Activated CD8-positive, alpha-beta memory T cell treated with anti-CD3 and anti-CD28 coated beads, Interleukin-2, amount 10 ng/mL, durations not matched to agents 7 days and 5 days (primary cell): ENCODE data around the gene ATG2A. TPM values are rescaled to one million over a fixed set of nuclear protein-coding genes. Genes with fewer than 3 reads are reported as not detected.

Source experiments
- ATAC-seq: fragments of 150-1000 bp; cut with Tn5 transposase; one replicate; pipeline ENCODE4 v1.10.0; 2021; ENCODE audit warnings: moderate library complexity
- CTCF ChIA-PET: fragments of 350-600 bp; sonication (Branson Sonifier 250); formaldehyde crosslinking; loops from one replicate; lab custom pipeline; 2021; ENCODE audit warnings: antibody characterized with exemption; lab: Charles Lee
- DNase-seq: peaks from one replicate; pipeline ENCODE4 v3.0.0-alpha.2; 2020
- H3K27ac Mint-ChIP-seq: one replicate; pipeline ENCODE4 v1.8.0; 2021; ENCODE audit warnings: mild to moderate bottlenecking, mixed read lengths
- H3K27me3 Mint-ChIP-seq: one replicate; pipeline ENCODE4 v1.8.0; 2021; ENCODE audit warnings: mixed read lengths
- H3K36me3 Mint-ChIP-seq: one replicate; pipeline ENCODE4 v1.8.0; 2021; ENCODE audit warnings: mild to moderate bottlenecking, mixed read lengths
- H3K4me1 Mint-ChIP-seq: one replicate; pipeline ENCODE4 v1.8.0; 2021; ENCODE audit warnings: mixed read lengths
- H3K4me3 Mint-ChIP-seq: one replicate; pipeline ENCODE4 v1.8.0; 2021; ENCODE audit warnings: mild to moderate bottlenecking, moderate library complexity, mixed read lengths
- H3K9me3 Mint-ChIP-seq: one replicate; pipeline ENCODE4 v1.8.0; 2022; ENCODE audit warnings: low read depth, mixed read lengths
- total RNA-seq, 2 experiments: library from RNA; stranded (reverse); gene quantifications; one replicate each; pipeline ENCODE4 v1.2.3, GENCODE V29; 2021

Gene ATG2A
- total RNA-seq, 2 experiments from 2014 or later, result 27.3 to 27.9 TPM

DNA sequence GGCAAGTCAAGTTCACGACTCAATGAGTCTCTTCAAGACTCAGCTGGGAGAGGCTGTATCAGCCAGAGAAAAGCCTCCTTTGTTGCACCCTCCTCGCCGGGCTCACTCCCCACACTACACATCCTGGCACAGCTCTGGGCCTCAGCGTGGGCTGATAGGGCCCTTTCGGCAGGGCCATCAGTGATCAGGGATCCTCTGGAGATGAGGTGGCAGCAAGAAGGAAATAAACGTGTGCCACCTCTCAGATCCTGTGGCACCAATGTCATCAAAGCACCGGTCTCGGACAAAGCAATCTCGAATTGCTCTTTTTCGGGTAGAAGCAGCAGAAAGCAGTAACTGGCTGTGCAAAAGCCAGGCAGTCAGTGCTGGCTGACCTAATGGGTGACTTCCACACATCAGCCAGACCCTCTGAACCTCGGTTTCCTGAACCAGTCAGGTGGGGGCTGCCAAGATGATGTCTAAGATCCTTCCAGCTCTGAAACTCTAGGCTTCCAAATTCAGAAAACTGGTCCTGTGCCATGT is 40.7 kb downstream of the ATG2A start:
- peak; percentile 62 for DNase-seq
- peak overlapping the region; percentile 94 for H3K4me3 Mint-ChIP-seq
- no peaks in the 10 kb centered on the region for H3K9me3 Mint-ChIP-seq
- peak overlapping the region; percentile 82 for H3K27ac Mint-ChIP-seq
- peaks cover 47% of the 10 kb centered on the region for H3K36me3 Mint-ChIP-seq
- peaks cover 74% of the 10 kb centered on the region for H3K4me1 Mint-ChIP-seq
- no peaks in the 10 kb centered on the region for H3K27me3 Mint-ChIP-seq
- CTCF ChIA-PET, result interaction anchor here (2.7 to 31.3 kb wide), 3 partner anchors 11 to 20 kb away, joined by 12 to 1163 read pairs (median 80); partner anchors contain the start of gene CDC42BPG
- peak; percentile 4 for ATAC-seq

GRCh38 chr11:64875369-64876228 is 41.4 kb downstream of the ATG2A start:
- ATAC-seq (no peak), DNase-seq (no peak)
- Mint-ChIP-seq H3K27me3 (no peaks in the 10 kb centered on the region), H3K9me3 (no peaks in the 10 kb centered on the region), H3K36me3 (peaks cover 50% of the 10 kb centered on the region), H3K4me3 (peak overlapping the region; percentile 94), H3K27ac (peak overlapping the region; percentile 82), H3K4me1 (peaks cover 74% of the 10 kb centered on the region)
- CTCF ChIA-PET, result interaction anchor here (1.4 to 31.3 kb wide), 4 partner anchors 12 to 138 kb away, joined by 4 to 1163 read pairs (median 46); partner anchors contain the start of genes ARL2 and CDC42BPG

DNA sequence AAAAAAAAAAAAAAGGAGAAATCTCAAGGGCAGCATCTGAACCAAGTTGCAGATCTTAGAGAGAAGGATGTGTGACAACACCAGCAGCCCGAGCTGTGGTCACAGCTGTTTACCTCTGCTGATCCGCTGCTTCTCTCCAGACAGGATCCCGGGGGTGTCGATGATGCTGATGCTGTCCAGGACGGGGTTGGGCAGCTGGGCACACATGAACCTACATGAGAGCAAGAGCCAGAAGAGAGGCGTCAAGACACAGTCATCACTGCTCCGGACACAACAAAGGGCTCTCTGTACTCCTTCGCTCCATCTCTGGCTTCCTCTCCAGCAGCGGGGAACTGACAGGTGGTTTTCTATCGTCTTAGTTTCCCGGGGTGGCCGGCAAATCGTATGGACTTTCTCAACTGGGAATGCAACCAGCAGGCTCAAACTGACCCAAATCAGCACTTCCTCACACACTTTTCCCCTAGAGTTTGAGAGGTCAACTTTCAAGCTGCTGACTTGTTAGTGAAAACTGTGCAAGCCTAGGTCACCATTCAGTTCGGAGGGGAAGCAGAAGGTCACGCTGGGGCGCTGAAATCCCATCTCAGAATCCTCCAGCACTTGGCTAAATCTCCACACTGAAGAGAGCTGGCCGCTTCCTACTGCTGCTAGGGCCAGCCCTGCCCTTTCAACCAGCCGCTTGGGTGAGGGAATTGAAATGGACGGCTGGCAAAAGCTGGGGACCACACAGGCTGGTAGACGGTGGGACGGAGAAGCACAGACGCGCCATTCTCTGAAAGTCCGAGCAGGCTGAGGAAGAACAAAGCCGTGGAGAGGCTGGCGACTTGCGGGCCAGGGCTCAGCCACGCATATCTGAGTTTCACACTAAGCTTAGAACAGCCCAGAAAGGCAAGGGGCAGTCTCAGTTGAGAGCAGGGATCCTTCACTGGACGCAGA is 42.4 kb downstream of the ATG2A start:
- ATAC-seq (no peak), DNase-seq (peak; percentile 77)
- H3K36me3 Mint-ChIP-seq, result peaks cover 51% of the 10 kb centered on the region
- H3K27ac Mint-ChIP-seq, result peak overlapping the region; percentile 82
- H3K9me3 Mint-ChIP-seq, result no peaks in the 10 kb centered on the region
- CTCF ChIA-PET, result interaction anchor here (1.4 to 31.3 kb wide), 3 partner anchors 13 to 139 kb away, joined by 4 to 1163 read pairs (median 80); partner anchors contain the start of genes ARL2 and CDC42BPG
- no peaks in the 10 kb centered on the region for H3K27me3 Mint-ChIP-seq
- peaks cover 74% of the 10 kb centered on the region for H3K4me1 Mint-ChIP-seq
- H3K4me3 Mint-ChIP-seq, result peak overlapping the region; percentile 94

DNA sequence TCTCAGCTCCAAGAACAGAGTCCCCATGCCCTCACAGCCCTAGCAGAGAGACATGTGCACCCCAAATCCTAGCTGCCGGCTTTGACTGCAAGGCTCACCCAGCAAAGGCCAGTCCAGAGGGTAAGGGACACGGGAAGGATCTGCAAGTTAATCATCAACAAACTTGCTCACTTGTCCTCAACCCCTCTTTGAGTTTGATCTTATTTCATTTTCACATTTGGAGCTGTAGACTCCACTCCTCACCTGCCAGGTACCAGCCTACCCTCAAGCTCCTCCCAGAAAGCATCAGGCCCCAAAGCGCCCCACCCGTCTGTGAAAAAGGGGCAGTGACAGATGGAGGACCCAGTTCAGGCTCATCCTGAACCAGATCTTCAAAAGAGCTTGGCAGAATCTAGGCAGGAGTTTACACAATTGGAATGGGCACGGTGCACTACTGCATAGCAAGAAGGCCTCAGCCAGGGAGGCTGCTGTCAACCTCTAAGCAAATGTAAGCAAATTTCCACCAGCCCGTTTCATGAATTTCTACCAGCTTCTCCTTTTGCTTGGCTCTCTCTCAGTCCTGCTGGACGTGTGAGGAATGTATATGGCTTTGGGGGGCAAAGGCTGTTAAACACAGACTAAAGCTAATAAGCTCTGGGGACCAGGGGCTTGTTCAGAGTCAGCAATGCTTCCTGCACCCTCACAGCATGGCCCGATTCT is 44.1 kb downstream of the ATG2A start:
- H3K27me3 Mint-ChIP-seq, result no peaks in the 10 kb centered on the region
- peak overlapping the region; percentile 17 for H3K4me3 Mint-ChIP-seq
- peak overlapping the region; percentile 68 for H3K27ac Mint-ChIP-seq
- DNase-seq (no peak), ATAC-seq (no peak)
- H3K9me3 Mint-ChIP-seq, result no peaks in the 10 kb centered on the region
- H3K36me3 Mint-ChIP-seq, result peaks cover 58% of the 10 kb centered on the region
- peaks cover 83% of the 10 kb centered on the region for H3K4me1 Mint-ChIP-seq
- CTCF ChIA-PET, result interaction anchor here (2.4 to 31.3 kb wide), 3 partner anchors 14 to 20 kb away, joined by 9 to 1163 read pairs (median 80); partner anchors contain the start of gene CDC42BPG

DNA sequence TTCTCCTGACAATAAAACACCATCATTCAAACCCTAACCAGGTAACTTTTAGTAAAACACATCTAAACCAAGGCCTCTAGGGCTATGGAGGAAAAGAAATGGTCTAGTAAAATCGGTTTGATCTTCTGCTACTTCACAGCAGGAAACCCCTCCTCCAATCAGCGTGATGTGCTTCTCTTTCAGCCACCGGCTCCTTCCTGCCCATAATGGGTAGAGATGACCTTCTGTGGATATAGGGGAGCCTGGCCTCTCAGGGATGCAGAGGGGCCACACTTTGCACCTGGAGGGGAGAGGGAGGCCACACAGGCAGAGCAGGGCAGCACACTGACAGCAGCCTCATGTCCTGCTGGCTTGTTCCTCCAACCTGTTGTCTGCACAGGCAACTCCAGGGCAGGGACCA is 45.5 kb downstream of the ATG2A start:
- ATAC-seq (no peak), DNase-seq (no peak)
- Mint-ChIP-seq H3K36me3 (peaks cover 54% of the 10 kb centered on the region), H3K9me3 (no peaks in the 10 kb centered on the region), H3K27ac (peak overlapping the region; percentile 85), H3K4me3 (peak overlapping the region; percentile 64), H3K4me1 (peaks cover 88% of the 10 kb centered on the region), H3K27me3 (no peaks in the 10 kb centered on the region)
- CTCF ChIA-PET, result interaction anchor here (2.4 to 31.3 kb wide), 3 partner anchors 15 to 22 kb away, joined by 9 to 1163 read pairs (median 80); partner anchors contain the start of gene CDC42BPG

DNA sequence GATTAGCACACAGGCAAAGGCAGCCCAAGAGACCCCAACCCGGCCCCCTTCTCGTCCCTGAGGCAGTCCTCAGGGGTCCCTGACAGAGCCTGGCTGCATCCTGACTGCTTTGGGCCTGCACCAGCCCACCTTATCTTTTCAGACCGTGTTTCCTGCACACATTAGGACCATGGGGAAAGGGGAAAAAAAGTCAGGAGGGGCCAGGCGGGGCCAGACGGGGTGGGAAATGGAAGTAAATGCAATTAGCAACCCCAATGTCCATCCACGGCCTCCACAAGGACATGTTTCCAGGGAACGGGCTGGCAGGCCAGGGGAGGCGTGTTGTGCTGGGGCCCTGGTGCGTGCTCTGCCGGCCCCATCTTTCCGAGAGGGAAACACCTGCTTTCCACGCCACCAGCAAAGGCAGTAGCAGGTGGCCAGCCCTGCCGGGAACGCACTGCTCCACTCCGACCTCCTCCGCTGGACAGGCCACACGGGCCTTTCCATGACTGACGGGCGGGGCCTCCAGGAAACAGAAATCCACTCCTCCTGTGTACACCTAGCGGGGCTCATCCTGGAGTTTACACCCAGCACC is 46.0 kb downstream of the ATG2A start:
- Mint-ChIP-seq H3K4me3 (peak overlapping the region; percentile 64), H3K27ac (peak overlapping the region; percentile 85), H3K9me3 (no peaks in the 10 kb centered on the region), H3K27me3 (no peaks in the 10 kb centered on the region), H3K4me1 (peaks cover 89% of the 10 kb centered on the region), H3K36me3 (peaks cover 53% of the 10 kb centered on the region)
- DNase-seq (no peak), ATAC-seq (no peak)
- CTCF ChIA-PET, result interaction anchor here (2.1 to 29.2 kb wide), 3 partner anchors 9 to 22 kb away, joined by 7 to 1163 read pairs (median 409); partner anchors contain the start of genes CDC42BPG and EHD1

- Mint-ChIP-seq H3K27ac (peak overlapping the region; percentile 85), H3K4me1 (peaks cover 89% of the 10 kb centered on the region), H3K9me3 (no peaks in the 10 kb centered on the region), H3K27me3 (no peaks in the 10 kb centered on the region), H3K4me3 (peak overlapping the region; percentile 57), H3K36me3 (peaks cover 53% of the 10 kb centered on the region)
- no peak for ATAC-seq
- CTCF ChIA-PET, result interaction anchor here (1.0 to 29.2 kb wide), 4 partner anchors 9 to 42 kb away, joined by 3 to 1163 read pairs (median 208); partner anchors contain the start of genes CDC42BPG and EHD1
- no peak for DNase-seq
Observed at GRCh38 chr11:64870176-64870892, 46.7 kb downstream of the ATG2A start.

DNA sequence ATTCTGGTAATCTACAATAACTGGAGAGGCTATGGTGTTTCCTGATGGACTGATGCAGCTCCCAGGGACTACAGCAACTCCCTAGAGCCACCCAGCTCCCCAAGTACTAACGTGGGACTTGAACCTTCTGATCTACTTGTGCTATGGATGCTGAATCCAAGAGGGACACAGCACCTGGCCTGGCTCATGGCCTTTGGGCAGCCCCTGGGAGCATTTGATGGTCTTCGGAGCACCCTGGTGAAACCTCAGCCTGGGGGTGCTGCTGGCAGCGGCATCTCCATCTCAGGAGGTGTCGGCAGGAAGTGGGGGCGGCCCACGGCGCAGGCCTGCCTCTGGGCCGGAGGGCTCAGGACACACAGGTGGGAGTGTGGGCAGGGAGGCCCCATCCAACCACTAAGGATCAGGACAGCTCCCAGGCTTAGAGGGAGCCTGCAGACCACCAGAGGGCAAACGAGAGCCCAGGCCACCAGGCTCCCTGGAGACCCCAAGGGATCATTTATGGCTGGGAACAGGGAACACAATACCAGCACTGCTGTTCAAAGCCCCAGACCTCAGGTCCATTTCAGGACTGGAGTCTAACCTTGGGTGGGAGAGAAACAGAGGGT is 47.3 kb downstream of the ATG2A start:
- H3K9me3 Mint-ChIP-seq, result no peaks in the 10 kb centered on the region
- peaks cover 46% of the 10 kb centered on the region for H3K36me3 Mint-ChIP-seq
- DNase-seq (peak; percentile 62), ATAC-seq (peak; percentile 34)
- peak overlapping the region; percentile 85 for H3K27ac Mint-ChIP-seq
- peak overlapping the region; percentile 57 for H3K4me3 Mint-ChIP-seq
- H3K4me1 Mint-ChIP-seq, result peaks cover 89% of the 10 kb centered on the region
- H3K27me3 Mint-ChIP-seq, result no peaks in the 10 kb centered on the region
- CTCF ChIA-PET, result interaction anchor here (0.8 to 29.2 kb wide), 5 partner anchors 8 to 266 kb away, joined by 3 to 1163 read pairs (median 7); partner anchors contain the start of genes CDC42BPG and EHD1

DNA sequence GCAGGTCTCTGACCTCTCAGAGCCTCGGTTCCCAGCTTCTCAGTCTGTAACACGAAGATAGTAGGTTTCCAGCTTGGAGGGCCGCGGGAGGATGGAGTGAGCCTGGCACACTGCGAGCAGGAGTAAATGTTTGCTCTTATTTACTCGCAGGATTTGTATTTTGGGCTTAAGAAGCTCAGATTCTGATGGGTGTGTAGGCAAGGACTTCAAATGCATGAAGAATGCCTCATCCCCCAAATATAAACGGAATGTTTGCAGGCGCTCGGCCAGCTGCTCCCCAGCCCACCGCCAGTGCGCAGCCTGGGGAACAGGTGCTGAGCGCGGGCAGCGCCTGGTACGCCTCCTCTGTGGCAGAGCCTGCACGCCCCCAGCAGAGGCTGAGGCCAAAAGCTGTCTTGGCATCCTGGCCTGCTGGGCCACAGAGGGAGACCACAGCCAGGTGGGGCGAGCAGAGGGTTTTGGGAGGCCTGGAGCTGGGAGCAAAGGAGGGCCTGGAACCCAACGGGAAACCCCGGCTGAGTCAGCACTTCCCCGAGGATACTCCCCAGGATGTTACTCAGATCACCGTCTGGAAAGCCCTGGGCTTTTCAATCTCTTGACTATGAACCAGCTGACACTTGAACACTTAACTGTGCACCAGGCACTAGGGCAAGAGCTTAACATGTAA is 48.0 kb downstream of the ATG2A start:
- Mint-ChIP-seq H3K4me1 (peaks cover 89% of the 10 kb centered on the region), H3K9me3 (no peaks in the 10 kb centered on the region), H3K27me3 (no peaks in the 10 kb centered on the region), H3K27ac (peak overlapping the region; percentile 85), H3K36me3 (peaks cover 41% of the 10 kb centered on the region), H3K4me3 (peak overlapping the region; percentile 57)
- ATAC-seq, result no peak
- DNase-seq, result no peak
- CTCF ChIA-PET, result interaction anchor here (0.8 to 29.2 kb wide), 4 partner anchors 7 to 266 kb away, joined by 4 to 1163 read pairs (median 208); partner anchors contain the start of genes CDC42BPG and EHD1

DNA sequence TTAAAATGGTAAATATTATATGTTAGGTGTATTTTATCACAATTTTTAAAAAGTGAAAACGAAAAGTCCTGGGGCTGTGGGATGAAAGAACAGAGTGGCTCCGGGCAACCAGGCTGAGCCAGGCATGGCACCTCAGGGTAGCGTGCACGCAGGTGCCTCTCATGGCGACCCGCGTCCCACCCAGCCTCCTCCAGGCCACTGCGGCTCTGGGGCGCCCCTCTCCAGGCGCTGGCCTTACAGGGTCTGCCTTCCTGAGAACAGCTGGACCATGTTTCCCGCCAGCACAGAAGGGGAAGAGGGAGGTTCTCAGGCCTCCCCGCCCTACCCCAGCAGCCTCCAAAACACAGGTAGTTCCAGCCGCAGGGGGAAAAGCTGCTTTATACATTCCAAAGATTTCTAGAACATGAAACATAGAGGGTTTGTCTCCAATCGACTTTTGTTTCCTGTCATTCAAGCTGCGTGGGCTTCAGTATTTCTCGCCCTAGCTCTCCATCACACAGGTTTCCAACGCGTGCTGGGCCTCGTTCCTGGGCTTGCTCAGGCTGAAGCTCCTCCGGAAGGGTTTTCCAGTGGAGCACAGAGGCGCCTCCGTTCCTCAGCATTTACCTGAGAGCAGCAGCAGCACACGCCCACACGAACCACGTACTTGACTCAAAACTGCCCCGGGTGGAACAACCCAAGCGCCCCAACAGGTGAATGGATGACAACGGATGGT is 49.1 kb downstream of the ATG2A start:
- Mint-ChIP-seq H3K27ac (peak overlapping the region; percentile 85), H3K9me3 (no peaks in the 10 kb centered on the region), H3K4me1 (peaks cover 93% of the 10 kb centered on the region), H3K27me3 (no peaks in the 10 kb centered on the region), H3K4me3 (peak overlapping the region; percentile 43), H3K36me3 (peaks cover 35% of the 10 kb centered on the region)
- DNase-seq (no peak), ATAC-seq (no peak)
- CTCF ChIA-PET, result interaction anchor here (0.6 to 29.2 kb wide), 4 partner anchors 19 to 303 kb away, joined by 3 to 1163 read pairs (median 206); partner anchors contain the start of genes CDC42BPG and EHD1
